B cell (primary cell): ENCODE data around the gene OR5L2. TPM values are rescaled to one million over a fixed set of nuclear protein-coding genes. Genes with fewer than 3 reads are reported as not detected.

ENCODE experiments used
- ATAC-seq: fragments of 200-7000 bp; cut with Tn5 transposase; one replicate; pipeline ENCODE4 v1.10.0; 2021; ENCODE audit warnings: low read depth, mild to moderate bottlenecking, moderate number of reproducible peaks, moderate library complexity
- CTCF ChIA-PET: fragments of 350-600 bp; sonication (Branson Sonifier 250); formaldehyde crosslinking; loops from one replicate; lab custom pipeline; 2021; ENCODE audit warnings: antibody characterized with exemption, inconsistent platforms; lab: Charles Lee
- POLR2A ChIA-PET: fragments of 350-600 bp; sonication (Branson Sonifier 250); formaldehyde crosslinking; loops from one replicate; lab custom pipeline; 2021; ENCODE audit warnings: antibody characterized with exemption; lab: Charles Lee
- DNase-seq: peaks from one replicate; pipeline ENCODE4 v3.0.0; 2013
- H2AFZ ChIP-seq: 2 replicates; pipeline ENCODE4 v1.6.1; 2012; ENCODE audit warnings: mild to moderate bottlenecking, low read depth, low read length; ENCODE audit not compliant: insufficient read depth, poor library complexity, severe bottlenecking
- H3K27ac ChIP-seq, 2 donors: 1 replicate in 1 of 2; 2 replicates in 1 of 2; pipeline ENCODE4 v1.5.1; 2012 to 2013; ENCODE audit warnings: low read length in 2 of 2, mild to moderate bottlenecking in 2 of 2, moderate library complexity in 1 of 2
- H3K27me3 ChIP-seq, 4 experiments: fragments of 200-600 bp in 1 of 4; sonication (generic) in 1 of 4; replicated peaks in 1 of 4; 1 replicate in 2 of 4; 2 replicates in 2 of 4; pipeline versions ENCODE4 v1.6.1 to v1.7.0; 2013 to 2016; ENCODE audit warnings: low read length in 3 of 4, mild to moderate bottlenecking in 2 of 4, mixed read lengths in 1 of 4, moderate library complexity in 1 of 4; ENCODE audit not compliant: insufficient read depth in 4 of 4, control insufficient read depth in 3 of 4; ENCODE audit errors: control extremely low read depth in 1 of 4
- H3K36me3 ChIP-seq, 2 experiments: replicated peaks in 1 of 2; 1 replicate in 1 of 2; 2 replicates in 1 of 2; pipeline versions ENCODE4 v1.6.1 to v1.7.1; 2013; ENCODE audit warnings: low read length in 1 of 2; ENCODE audit not compliant: insufficient read depth in 2 of 2, control insufficient read depth in 1 of 2; ENCODE audit errors: control extremely low read depth in 1 of 2, extremely low read depth in 1 of 2
- H3K4me1 ChIP-seq, 2 donors: fragments of 200-600 bp in 1 of 2; sonication (generic) in 1 of 2; 1 replicate in 1 of 2; 2 replicates in 1 of 2; pipeline versions ENCODE4 v1.5.1 to v1.6.1; 2013 to 2017; ENCODE audit warnings: low read length in 2 of 2; ENCODE audit not compliant: control insufficient read depth in 2 of 2, insufficient read depth in 2 of 2
- H3K4me2 ChIP-seq: replicated peaks from 2 replicates; pipeline ENCODE3; 2012; ENCODE audit warnings: mild to moderate bottlenecking, low read depth, low read length; ENCODE audit not compliant: poor library complexity, severe bottlenecking
- H3K4me3 ChIP-seq, 5 experiments: fragments of 200-600 bp in 1 of 5; sonication (generic) in 1 of 5; 1 replicate in 3 of 5; 2 replicates in 2 of 5; pipeline versions ENCODE4 v1.5.1 to v1.7.0; 2011 to 2016; ENCODE audit warnings: low read length in 4 of 5, mild to moderate bottlenecking in 4 of 5, low read depth in 2 of 5, control low read depth in 1 of 5, moderate library complexity in 1 of 5; ENCODE audit not compliant: insufficient read depth in 1 of 5; ENCODE audit errors: control extremely low read depth in 1 of 5, extremely low read depth in 1 of 5
- H3K79me2 ChIP-seq: fragments of 200-600 bp; sonication (generic); one replicate; pipeline ENCODE4 v1.6.0; 2016; ENCODE audit warnings: low read length; ENCODE audit not compliant: control insufficient read depth, insufficient read depth
- H3K9ac ChIP-seq: fragments of 200-600 bp; sonication (generic); 2 replicates; pipeline ENCODE4 v1.6.1; 2017; ENCODE audit warnings: mild to moderate bottlenecking, low read length, moderate library complexity
- H3K9me3 ChIP-seq, 3 donors: one replicate each; pipeline versions ENCODE4 v1.6.1 to v1.7.1; 2013; ENCODE audit warnings: low read length in 2 of 3; ENCODE audit not compliant: control insufficient read depth in 2 of 3, insufficient read depth in 1 of 3; ENCODE audit errors: control extremely low read depth in 1 of 3
- H4K20me1 ChIP-seq: 2 replicates; pipeline ENCODE4 v1.6.0; 2012; ENCODE audit warnings: mild to moderate bottlenecking, low read length; ENCODE audit not compliant: insufficient read depth, control insufficient read depth, poor library complexity, severe bottlenecking
- H3K27ac Mint-ChIP-seq: one replicate; pipeline ENCODE4 v1.8.0; 2021; ENCODE audit warnings: mixed read lengths
- H3K27me3 Mint-ChIP-seq: one replicate; pipeline ENCODE4 v1.8.0; 2021; ENCODE audit warnings: mixed read lengths
- H3K4me1 Mint-ChIP-seq: one replicate; pipeline ENCODE4 v1.8.0; 2021; ENCODE audit warnings: mixed read lengths
- H3K4me3 Mint-ChIP-seq: one replicate; pipeline ENCODE4 v1.8.0; 2021; ENCODE audit warnings: mixed read lengths
- H3K9me3 Mint-ChIP-seq: one replicate; pipeline ENCODE4 v1.8.0; 2022; ENCODE audit warnings: mixed read lengths; ENCODE audit not compliant: insufficient read depth
- CTCF ChIP-seq: fragments of 200-600 bp; IDR thresholded peaks from one replicate; pipeline ENCODE4 v1.8.0; 2022; ENCODE audit warnings: antibody characterized with exemption, mild to moderate bottlenecking
- EZH2 ChIP-seq: IDR thresholded peaks from 2 replicates; pipeline ENCODE4 v1.6.1; 2012; ENCODE audit warnings: borderline replicate concordance, low read depth, mild to moderate bottlenecking, moderate library complexity, low read length; ENCODE audit not compliant: insufficient read depth, poor library complexity, severe bottlenecking
- WGBS: methylation state at CpG from one replicate; pipeline ENCODE4 v1.1.5; 2013; ENCODE audit warnings: missing lambda C conversion rate; ENCODE audit not compliant: insufficient coverage; 5-methylcytosine and 5-hydroxymethylcytosine counted together
- intact Hi-C: fragments of 100-400 bp; cut with micrococcal nuclease; formaldehyde crosslinking; loops from one replicate; pipeline ENCODE4 v1.10.0; 2022
- polyA minus RNA-seq: library from RNA; depleted of rRNA, polyadenylated mRNA; stranded (reverse); fragments of >200 nt; gene quantifications from 2 replicates; pipeline ENCODE4 v1.2.3, GENCODE V29; 2012
- polyA plus RNA-seq: library from polyadenylated mRNA; depleted of rRNA; stranded (reverse); fragments of >200 nt; gene quantifications from 2 replicates; pipeline ENCODE4 v1.2.3, GENCODE V29; 2012
- total RNA-seq, 2 donors: library from RNA; stranded (reverse); fragments of 120-200 nt in 1 of 2; gene quantifications; 1 replicate in 1 of 2; 2 replicates in 1 of 2; pipeline versions ENCODE4 v1.2.3 to v1.2.4, GENCODE V29; 2013 to 2022

The OR5L2 gene
- not detected in 2 replicates for total RNA-seq
- not detected for total RNA-seq (2013)
- not detected in 2 replicates for polyA plus RNA-seq
- polyA minus RNA-seq: not detected in 2 replicates

DNA sequence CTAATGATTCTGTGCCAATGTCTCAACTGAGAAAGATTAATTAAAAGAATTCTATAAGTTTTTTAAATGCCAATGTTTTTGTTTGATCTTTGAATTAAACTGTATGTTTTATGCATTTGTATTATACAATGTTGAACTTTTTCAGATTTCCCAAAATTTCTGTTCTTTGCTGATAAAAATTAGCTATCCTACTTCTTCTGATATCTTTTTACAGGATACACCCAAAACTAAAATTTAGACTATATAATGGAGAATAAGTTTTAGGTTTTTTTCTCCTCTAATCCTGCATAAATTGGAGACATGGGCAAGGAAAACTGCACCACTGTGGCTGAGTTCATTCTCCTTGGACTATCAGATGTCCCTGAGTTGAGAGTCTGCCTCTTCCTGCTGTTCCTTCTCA, at the start of gene OR5L2:
TSS of gene OR5L2 (plus strand) at position 301 of the 400 bp plus-strand sequence. CDS start at position 301, 0 bp downstream.
- intact Hi-C loops: no loop called here
- Mint-ChIP-seq H3K4me3 (no peak within 1 kb of the TSS), H3K27ac (no peak within 1 kb of the TSS), H3K9me3 (peaks cover 2% of the 10 kb centered on the region), H3K27me3 (no peaks in the 10 kb centered on the region), H3K4me1 (no peaks in the 10 kb centered on the region)
- no peak within 1 kb of the TSS for H2AFZ ChIP-seq
- DNase-seq: no peak
- no peak within 1 kb of the TSS for H3K4me2 ChIP-seq
- TF ChIP-seq CTCF: no peak
- no peak for TF ChIP-seq EZH2
- H3K4me1 ChIP-seq: no peaks in the 10 kb centered on the region
- POLR2A ChIA-PET: no interaction called here
- no peaks in the 10 kb centered on the region for H3K9me3 ChIP-seq
- CTCF ChIA-PET: no interaction called here
- no peaks in the 10 kb centered on the region for H3K36me3 ChIP-seq
- H4K20me1 ChIP-seq: no peaks in the 10 kb centered on the region
- no peaks in the 10 kb centered on the region for H3K27me3 ChIP-seq
- no peaks in the 10 kb centered on the region for H3K79me2 ChIP-seq
- H3K9ac ChIP-seq: no peak within 1 kb of the TSS
- no peak within 1 kb of the TSS for H3K27ac ChIP-seq
- no peak for ATAC-seq
- H3K4me3 ChIP-seq: no peak within 1 kb of the TSS

GRCh38 chr11:55791606-55792005, 35.4 kb upstream of the OR5L2 start:
- Mint-ChIP-seq H3K4me3 (no peak overlapping the region), H3K4me1 (no peaks in the 10 kb centered on the region), H3K27me3 (no peaks in the 10 kb centered on the region), H3K9me3 (peaks cover 3% of the 10 kb centered on the region), H3K27ac (no peak overlapping the region)
- Histone ChIP-seq H3K27me3 (no peaks in the 10 kb centered on the region), H3K4me1 (no peaks in the 10 kb centered on the region), H3K9me3 (peaks cover 0 to 6% (median 1%) of the 10 kb centered on the region in 3 donors), H3K36me3 (no peaks in the 10 kb centered on the region), H3K9ac (no peak overlapping the region), H3K79me2 (no peaks in the 10 kb centered on the region), H3K4me3 (no peak overlapping the region), H4K20me1 (no peaks in the 10 kb centered on the region), H3K27ac (no peak overlapping the region), H3K4me2 (no peak overlapping the region), H2AFZ (no peak overlapping the region)
- no CpG with 5 or more reads among the region's 1 CpG for WGBS
- CTCF ChIA-PET: no interaction called here
- no peak for ATAC-seq
- POLR2A ChIA-PET: no interaction called here
- intact Hi-C loops: no loop called here
- no peak for TF ChIP-seq EZH2
- no peak for TF ChIP-seq CTCF
- no peak for DNase-seq
